Vagina (tissue), 2 donors: Measurements from ENCODE around the gene BTRC. TPM values are rescaled to one million over a fixed set of nuclear protein-coding genes. Genes with fewer than 3 reads are reported as not detected.

Source experiments
- DNase-seq, 2 donors: peaks; one replicate each; pipeline ENCODE4 v3.0.0-alpha.2; 2017; ENCODE audit errors: extremely low spot score in 2 of 2
- H3K27ac ChIP-seq: fragments of 200-600 bp; sonication (generic); one replicate; pipeline ENCODE4 v1.5.1; 2019
- H3K27me3 ChIP-seq: fragments of 200-600 bp; sonication (generic); one replicate; pipeline ENCODE4 v1.5.1; 2019
- H3K36me3 ChIP-seq, 2 donors: fragments of 200-600 bp; sonication (generic); one replicate each; pipeline ENCODE4 v1.5.1; 2017 to 2019
- H3K4me1 ChIP-seq: fragments of 200-600 bp; sonication (generic); one replicate; pipeline ENCODE4 v1.5.1; 2019
- H3K4me3 ChIP-seq, 2 donors: fragments of 200-600 bp; sonication (generic); 1 replicate in 1 of 2; 2 replicates in 1 of 2; pipeline ENCODE4 v1.5.1; 2016 to 2019
- H3K9me3 ChIP-seq: fragments of 200-600 bp; sonication (generic); one replicate; pipeline ENCODE4 v1.5.1; 2019
- CTCF ChIP-seq, 3 experiments: fragments of 450-650 bp in 2 of 3; fragments of 200-600 bp in 1 of 3; sonication (generic) in 1 of 3; IDR thresholded peaks; one replicate each; pipeline ENCODE4 v1.5.1; 2017 to 2019; ENCODE audit warnings: antibody characterized with exemption in 3 of 3, mild to moderate bottlenecking in 2 of 3, moderate library complexity in 2 of 3
- POLR2A ChIP-seq, 2 donors: fragments of 450-650 bp; IDR thresholded peaks; one replicate each; pipeline ENCODE4 v1.6.1; 2017; ENCODE audit warnings: antibody characterized with exemption in 2 of 2, mild to moderate bottlenecking in 2 of 2, moderate library complexity in 2 of 2
- POLR2AphosphoS5 ChIP-seq, 2 donors: sonication (generic); formaldehyde crosslinking; IDR thresholded peaks; one replicate each; pipeline ENCODE4 v1.9.0; 2017; ENCODE audit warnings: antibody characterized with exemption in 2 of 2, mild to moderate bottlenecking in 2 of 2, low read depth in 1 of 2; ENCODE audit not compliant: insufficient read depth in 1 of 2
- intact Hi-C: fragments of 100-400 bp; cut with DNase I; formaldehyde crosslinking; loops from one replicate; pipeline ENCODE4 v1.15.1; 2023
- total RNA-seq: library from RNA; depleted of rRNA; stranded (reverse); fragments of >200 nt; gene quantifications from one replicate; pipeline ENCODE4 v1.2.3, GENCODE V29; 2016

The BTRC gene
- total RNA-seq, 1 donor from 2014 or later = 12.5 TPM

GRCh38 chr10:101451667-101452069 lies 97.7 kb downstream of the BTRC start:
- Histone ChIP-seq H3K27me3 (no peaks in the 10 kb centered on the region), H3K27ac (no peak overlapping the region), H3K36me3 (no peaks in the 10 kb centered on the region), H3K9me3 (no peaks in the 10 kb centered on the region), H3K4me3 (no peak overlapping the region), H3K4me1 (peaks cover 10% of the 10 kb centered on the region)
- intact Hi-C loops = no loop called here
- TF ChIP-seq POLR2AphosphoS5 (IDR thresholded peaks at IDR 0.05; ENCODE audit: insufficient read depth in 1 of 2, low read depth in 1 of 2) = no peak
- no peak for TF ChIP-seq CTCF (IDR thresholded peaks at IDR 0.05)
- TF ChIP-seq POLR2A (IDR thresholded peaks at IDR 0.05) = no peak
- DNase-seq = no peak

GRCh38 chr10:101452176-101452575 lies 98.2 kb downstream of the BTRC start:
- intact Hi-C loops = no loop called here

GRCh38 chr10:101452593-101452992 lies 98.6 kb downstream of the BTRC start:
- H3K36me3 ChIP-seq = no peaks in the 10 kb centered on the region
- H3K27ac ChIP-seq = no peak overlapping the region
- H3K4me1 ChIP-seq = peaks cover 10% of the 10 kb centered on the region
- H3K27me3 ChIP-seq = no peaks in the 10 kb centered on the region
- DNase-seq = no peak
- intact Hi-C loops = no loop called here
- no peaks in the 10 kb centered on the region for H3K9me3 ChIP-seq
- TF ChIP-seq POLR2A (IDR thresholded peaks at IDR 0.05) (no peak), POLR2AphosphoS5 (IDR thresholded peaks at IDR 0.05; ENCODE audit: insufficient read depth in 1 of 2, low read depth in 1 of 2) (no peak)
- H3K4me3 ChIP-seq = no peak overlapping the region

More at GRCh38 chr10:101452176-101452575, 98.2 kb downstream of the BTRC start:
- no peak for DNase-seq
- no peaks in the 10 kb centered on the region for H3K9me3 ChIP-seq
- peaks cover 10% of the 10 kb centered on the region for H3K4me1 ChIP-seq
- TF ChIP-seq POLR2A (IDR thresholded peaks at IDR 0.05) = no peak
- TF ChIP-seq POLR2AphosphoS5 (IDR thresholded peaks at IDR 0.05; ENCODE audit: insufficient read depth in 1 of 2, low read depth in 1 of 2) = no peak
- TF ChIP-seq CTCF (IDR thresholded peaks at IDR 0.05) = no peak
- H3K27me3 ChIP-seq = no peaks in the 10 kb centered on the region
- no peak overlapping the region for H3K4me3 ChIP-seq
- no peaks in the 10 kb centered on the region for H3K36me3 ChIP-seq
- H3K27ac ChIP-seq = no peak overlapping the region

- H3K27me3 ChIP-seq = no peaks in the 10 kb centered on the region
- intact Hi-C loops = no loop called here
- H3K36me3 ChIP-seq = no peaks in the 10 kb centered on the region
- no peak for DNase-seq
- TF ChIP-seq POLR2A (IDR thresholded peaks at IDR 0.05) (no peak), CTCF (IDR thresholded peaks at IDR 0.05) (no peak), POLR2AphosphoS5 (IDR thresholded peaks at IDR 0.05; ENCODE audit: insufficient read depth in 1 of 2, low read depth in 1 of 2) (no peak)
- no peak overlapping the region for H3K27ac ChIP-seq
- H3K4me1 ChIP-seq = peaks cover 10% of the 10 kb centered on the region
- no peaks in the 10 kb centered on the region for H3K9me3 ChIP-seq
- no peak overlapping the region for H3K4me3 ChIP-seq
These were observed 99.4 kb downstream of the BTRC start for GRCh38 chr10:101453318-101453717.

- H3K27me3 ChIP-seq = no peaks in the 10 kb centered on the region
- H3K36me3 ChIP-seq = no peaks in the 10 kb centered on the region
- intact Hi-C loops = no loop called here
- TF ChIP-seq POLR2AphosphoS5 (IDR thresholded peaks at IDR 0.05; ENCODE audit: insufficient read depth in 1 of 2, low read depth in 1 of 2) = no peak
- no peak for TF ChIP-seq CTCF (IDR thresholded peaks at IDR 0.05)
- TF ChIP-seq POLR2A (IDR thresholded peaks at IDR 0.05) = no peak
- DNase-seq = no peak
- H3K4me3 ChIP-seq = no peak overlapping the region
- no peak overlapping the region for H3K27ac ChIP-seq
- no peaks in the 10 kb centered on the region for H3K9me3 ChIP-seq
- peaks cover 10% of the 10 kb centered on the region for H3K4me1 ChIP-seq
These were observed 100.1 kb downstream of the BTRC start for GRCh38 chr10:101453791-101454718.
